ENCODE results near the gene FGGY.
"Not testable (repeated sequence)": the region's sequence is repeated elsewhere in the genome, so short reads cannot be mapped to it uniquely, and the experiment has no call there.

FGGY gene

DNA sequence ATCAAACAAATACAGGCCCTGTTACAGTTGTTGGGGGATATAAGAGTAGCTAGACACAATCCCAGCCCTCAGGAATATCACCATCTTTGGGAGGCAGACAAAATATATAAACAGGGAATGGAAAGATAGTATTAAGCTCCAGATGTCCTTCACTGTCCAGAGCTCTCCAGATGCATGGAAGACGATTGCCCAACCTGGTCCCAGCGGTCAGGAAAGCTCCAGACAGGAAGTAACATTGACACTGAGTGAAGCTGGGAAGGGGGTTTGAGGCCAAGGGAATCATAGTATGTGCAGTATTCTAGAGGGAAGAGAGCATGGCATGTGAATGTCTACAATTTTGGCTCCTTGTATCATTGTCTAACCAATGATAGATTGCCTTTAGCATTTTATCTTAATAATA lies 344.0 kb downstream of the FGGY start:
- TF ChIP-seq, protein P1, sequence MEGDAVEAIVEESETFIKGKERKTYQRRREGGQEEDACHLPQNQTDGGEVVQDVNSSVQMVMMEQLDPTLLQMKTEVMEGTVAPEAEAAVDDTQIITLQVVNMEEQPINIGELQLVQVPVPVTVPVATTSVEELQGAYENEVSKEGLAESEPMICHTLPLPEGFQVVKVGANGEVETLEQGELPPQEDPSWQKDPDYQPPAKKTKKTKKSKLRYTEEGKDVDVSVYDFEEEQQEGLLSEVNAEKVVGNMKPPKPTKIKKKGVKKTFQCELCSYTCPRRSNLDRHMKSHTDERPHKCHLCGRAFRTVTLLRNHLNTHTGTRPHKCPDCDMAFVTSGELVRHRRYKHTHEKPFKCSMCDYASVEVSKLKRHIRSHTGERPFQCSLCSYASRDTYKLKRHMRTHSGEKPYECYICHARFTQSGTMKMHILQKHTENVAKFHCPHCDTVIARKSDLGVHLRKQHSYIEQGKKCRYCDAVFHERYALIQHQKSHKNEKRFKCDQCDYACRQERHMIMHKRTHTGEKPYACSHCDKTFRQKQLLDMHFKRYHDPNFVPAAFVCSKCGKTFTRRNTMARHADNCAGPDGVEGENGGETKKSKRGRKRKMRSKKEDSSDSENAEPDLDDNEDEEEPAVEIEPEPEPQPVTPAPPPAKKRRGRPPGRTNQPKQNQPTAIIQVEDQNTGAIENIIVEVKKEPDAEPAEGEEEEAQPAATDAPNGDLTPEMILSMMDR (IDR thresholded peaks at IDR 0.05; ENCODE audit: low read depth, low read length, missing control alignments) = no peak
- DNase-seq (ENCODE audit: low read depth) = no peak
- H3K4me3 ChIP-seq (ENCODE audit: low read depth, low read length) = no peak overlapping the region

DNA sequence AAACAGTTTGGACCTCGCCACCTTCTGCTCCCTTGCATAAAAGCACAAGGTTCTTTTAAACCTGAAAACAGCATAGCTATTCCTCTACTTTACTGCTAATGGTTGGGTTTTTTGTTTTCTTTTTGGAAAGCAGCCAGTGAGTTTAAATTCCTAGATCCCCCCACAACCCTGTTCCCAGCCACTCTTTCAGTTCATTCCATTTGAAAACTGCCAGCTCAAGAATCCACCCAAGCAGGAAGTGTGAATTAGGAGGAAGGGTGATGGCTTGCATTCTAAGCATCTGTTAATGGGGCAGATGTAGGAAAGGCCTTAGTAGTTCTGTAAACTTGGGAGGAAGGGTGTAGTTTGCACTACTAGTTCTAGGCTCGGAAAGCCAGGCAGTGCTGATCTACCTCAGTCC lies 344.9 kb downstream of the FGGY start:
- TF ChIP-seq, protein P1 (IDR thresholded peaks at IDR 0.05; ENCODE audit: low read depth, low read length, missing control alignments) = no peak
- DNase-seq (ENCODE audit: low read depth) = no peak
- no peak overlapping the region for H3K4me3 ChIP-seq (ENCODE audit: low read depth, low read length)

DNA sequence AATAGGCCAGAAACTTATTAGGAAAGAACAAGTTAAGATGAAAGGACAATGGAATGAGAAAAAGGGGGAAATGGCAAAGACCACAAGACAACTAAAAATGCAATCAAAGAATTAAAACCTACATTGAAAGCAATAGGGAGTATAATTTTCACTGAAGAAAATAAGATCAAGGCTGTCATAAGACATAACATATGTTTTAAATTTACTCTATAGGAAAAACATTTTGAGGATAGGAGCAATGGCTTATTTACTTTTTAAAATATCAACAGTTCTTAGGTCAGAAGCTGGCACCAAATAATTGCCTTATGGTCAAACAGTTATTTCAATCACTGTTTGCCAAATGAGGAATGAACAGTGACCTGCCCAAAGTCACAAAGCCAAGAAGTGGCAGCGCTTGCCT lies 346.6 kb downstream of the FGGY start:
- no peak overlapping the region for H3K4me3 ChIP-seq (ENCODE audit: low read depth, low read length)
- TF ChIP-seq, protein P1 (IDR thresholded peaks at IDR 0.05; ENCODE audit: low read depth, low read length, missing control alignments) = no peak
- no peak for DNase-seq (ENCODE audit: low read depth)

DNA sequence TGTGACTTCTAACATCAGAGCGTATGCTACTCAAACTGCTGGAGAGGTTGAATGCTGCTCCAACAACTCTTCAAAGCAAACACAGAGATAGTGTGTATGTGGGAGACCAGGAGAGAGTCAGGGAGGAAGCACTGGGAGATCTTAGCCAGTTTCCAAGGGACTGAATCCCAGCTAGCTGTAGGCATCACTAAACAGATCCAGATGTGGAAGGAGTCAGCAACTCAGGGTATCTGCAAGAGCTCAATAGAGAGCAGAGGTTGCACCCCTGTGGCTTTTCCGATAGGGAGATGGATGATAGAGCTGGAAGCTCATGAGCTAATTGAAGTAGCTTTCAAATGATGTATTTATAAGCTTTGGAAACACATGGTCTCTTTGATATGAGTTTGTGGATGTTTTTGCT lies 349.0 kb downstream of the FGGY start:
- TF ChIP-seq, protein P1 (IDR thresholded peaks at IDR 0.05; ENCODE audit: low read depth, low read length, missing control alignments) = no peak
- no peak for DNase-seq (ENCODE audit: low read depth)
- H3K4me3 ChIP-seq (ENCODE audit: low read depth, low read length) = no peak overlapping the region

DNA sequence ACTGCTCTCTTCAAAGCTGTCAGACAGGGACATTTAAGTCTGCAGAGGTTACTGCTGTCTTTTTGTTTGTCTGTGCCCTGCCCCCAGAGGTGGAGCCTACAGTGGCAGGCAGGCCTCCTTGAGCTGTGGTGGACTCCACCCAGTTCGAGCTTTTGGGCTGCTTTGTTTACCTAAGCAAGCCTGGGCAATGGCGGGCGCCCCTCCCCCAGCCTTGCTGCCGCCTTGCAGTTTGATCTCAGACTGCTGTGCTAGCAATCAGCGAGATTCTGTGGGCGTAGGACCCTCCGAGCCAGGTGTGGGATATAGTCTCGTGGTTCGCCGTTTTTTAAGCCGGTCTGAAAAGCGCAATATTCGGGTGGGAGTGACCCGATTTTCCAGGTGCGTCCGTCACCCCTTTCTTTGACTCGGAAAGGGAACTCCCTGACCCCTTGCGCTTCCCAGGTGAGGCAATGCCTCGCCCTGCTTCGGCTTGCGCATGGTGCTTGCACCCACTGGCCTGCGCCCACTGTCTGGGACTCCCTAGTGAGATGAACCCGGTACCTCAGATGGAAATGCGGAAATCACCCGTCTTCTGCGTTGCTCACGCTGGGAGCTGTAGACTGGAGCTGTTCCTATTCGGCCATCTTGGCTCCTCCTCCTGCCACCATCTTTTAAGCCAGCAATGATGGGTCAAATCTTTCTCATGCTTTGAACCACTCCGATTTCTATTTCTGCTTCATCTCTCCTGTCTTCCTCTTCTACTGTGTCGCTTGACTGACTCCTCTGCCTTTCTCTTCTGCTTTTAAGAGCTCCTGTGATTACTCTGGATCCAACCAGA lies 356.5 kb downstream of the FGGY start:
- not testable (repeated sequence) for DNase-seq (ENCODE audit: low read depth); H3K4me3 ChIP-seq (ENCODE audit: low read depth, low read length)

DNA sequence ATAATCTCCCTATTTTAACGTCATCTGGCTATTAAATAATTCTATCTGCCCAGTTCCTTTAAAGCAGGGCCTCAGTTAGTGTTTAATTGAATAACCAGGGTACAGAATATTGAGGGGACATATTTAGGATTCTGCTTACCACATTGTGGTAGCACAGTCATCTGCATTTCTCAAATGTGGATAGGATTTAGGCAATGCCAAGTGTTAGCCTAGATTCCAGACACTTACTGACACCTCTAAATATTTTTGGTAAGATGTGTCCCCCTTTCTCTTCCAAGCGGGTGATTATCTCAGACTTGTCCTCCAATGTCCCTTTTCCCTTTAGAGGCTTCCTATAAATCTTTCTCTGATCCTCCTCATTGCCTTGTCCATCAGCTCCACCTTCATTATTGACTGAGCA lies 357.1 kb downstream of the FGGY start:
- no peak for DNase-seq (ENCODE audit: low read depth)
- H3K4me3 ChIP-seq (ENCODE audit: low read depth, low read length) = no peak overlapping the region
- TF ChIP-seq, protein P1 (IDR thresholded peaks at IDR 0.05; ENCODE audit: low read depth, low read length, missing control alignments) = no peak

DNA sequence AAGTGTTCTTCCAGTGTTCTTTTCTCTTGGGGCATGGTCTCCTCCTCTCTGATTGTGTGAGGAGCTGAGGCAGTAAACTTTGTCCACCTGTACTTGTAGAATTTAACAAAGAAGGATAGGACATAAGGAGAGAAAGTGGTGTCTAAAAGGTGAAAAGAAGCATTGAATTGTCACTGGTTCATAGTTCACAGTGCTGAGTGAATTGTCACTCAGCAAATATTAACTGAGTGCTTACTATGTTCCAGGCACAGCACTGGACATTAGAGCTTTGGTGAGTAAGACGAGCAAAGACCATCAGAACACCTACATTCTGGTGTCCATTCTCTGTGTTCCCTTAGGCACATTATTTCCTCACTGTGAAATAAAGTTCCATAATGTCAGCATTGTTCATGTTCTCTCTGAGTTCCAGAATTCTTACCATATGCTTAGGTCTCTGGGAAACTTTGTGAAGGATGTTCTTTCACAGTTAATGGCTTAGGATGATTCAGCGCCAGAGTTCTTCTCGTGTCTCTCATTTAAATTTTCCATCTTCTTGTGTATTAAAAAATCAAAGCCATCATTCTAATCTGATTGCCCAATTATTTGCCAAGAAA lies 361.1 kb downstream of the FGGY start:
- TF ChIP-seq, protein P1 (IDR thresholded peaks at IDR 0.05; ENCODE audit: low read depth, low read length, missing control alignments) = no peak
- H3K4me3 ChIP-seq (ENCODE audit: low read depth, low read length) = no peak overlapping the region
- no peak for DNase-seq (ENCODE audit: low read depth)
